WTC11 (cell line): ENCODE data around the gene MAP1B. TPM values are rescaled to one million over a fixed set of nuclear protein-coding genes. Genes with fewer than 3 reads are reported as not detected.

Experiments used
- ATAC-seq: fragments of 200-7000 bp; cut with Tn5 transposase; 2 replicates; pipeline ENCODE4 v1.10.0; 2021; ENCODE audit warnings: mild to moderate bottlenecking, moderate library complexity
- CTCF ChIA-PET: fragments of 300-600 bp; sonication (Branson Sonifier 250); formaldehyde crosslinking; loops from one replicate; lab custom pipeline; 2021; ENCODE audit warnings: antibody characterized with exemption; lab: Charles Lee
- POLR2A ChIA-PET: fragments of 350-600 bp; sonication (Branson Sonifier 250); formaldehyde crosslinking; loops from one replicate; lab custom pipeline; 2021; ENCODE audit warnings: antibody characterized with exemption; lab: Charles Lee
- DNase-seq: peaks from one replicate; pipeline ENCODE4 v3.0.0; 2021; ENCODE audit warnings: low spot score
- H3K27ac Mint-ChIP-seq: 2 replicates; pipeline ENCODE4 v1.8.0; 2021; ENCODE audit warnings: mixed read lengths
- H3K27me3 Mint-ChIP-seq: 2 replicates; pipeline ENCODE4 v1.8.0; 2021; ENCODE audit warnings: low read depth, mild to moderate bottlenecking, moderate library complexity, mixed read lengths
- H3K36me3 Mint-ChIP-seq: 2 replicates; pipeline ENCODE4 v1.8.0; 2021; ENCODE audit warnings: mixed read lengths
- H3K4me1 Mint-ChIP-seq: 2 replicates; pipeline ENCODE4 v1.8.0; 2022; ENCODE audit warnings: mixed read lengths
- H3K4me3 Mint-ChIP-seq: 2 replicates; pipeline ENCODE4 v1.8.0; 2021; ENCODE audit warnings: mild to moderate bottlenecking, moderate library complexity, mixed read lengths
- H3K9me3 Mint-ChIP-seq: 2 replicates; pipeline ENCODE4 v1.8.0; 2021; ENCODE audit warnings: mixed read lengths
- ATF1 ChIP-seq: sonication (generic); formaldehyde crosslinking; IDR thresholded peaks from 2 replicates; pipeline ENCODE4 v1.8.1; 2023; ENCODE audit warnings: mild to moderate bottlenecking, moderate library complexity, missing genetic modification reagents
- ETV6 ChIP-seq: sonication (generic); formaldehyde crosslinking; IDR thresholded peaks from 2 replicates; pipeline ENCODE4 v1.8.1; 2022; ENCODE audit warnings: mild to moderate bottlenecking, missing genetic modification reagents
- GABPB1 ChIP-seq: sonication (generic); formaldehyde crosslinking; IDR thresholded peaks from 2 replicates; pipeline ENCODE4 v1.8.1; 2023; ENCODE audit warnings: mild to moderate bottlenecking, missing genetic modification reagents
- KAT7 ChIP-seq: sonication (generic); formaldehyde crosslinking; IDR thresholded peaks from 2 replicates; pipeline ENCODE4 v1.8.1; 2023; ENCODE audit warnings: missing genetic modification reagents, mild to moderate bottlenecking, borderline replicate concordance
- MXD4 ChIP-seq: fragments of 250-450 bp; sonication (Bioruptor Pico); IDR thresholded peaks from 2 replicates; pipeline ENCODE4 v1.8.0; 2021; ENCODE audit warnings: mild to moderate bottlenecking, moderate library complexity, borderline replicate concordance
- MYBL2 ChIP-seq: sonication (generic); formaldehyde crosslinking; IDR thresholded peaks from 2 replicates; pipeline ENCODE4 v1.8.1; 2023; ENCODE audit warnings: mild to moderate bottlenecking, moderate library complexity, missing genetic modification reagents
- NFYB ChIP-seq: sonication (generic); formaldehyde crosslinking; conservative IDR thresholded peaks from 2 replicates; pipeline ENCODE4 v1.8.0; 2022; ENCODE audit warnings: low read depth, missing genetic modification reagents
- TEAD4 ChIP-seq: sonication (generic); formaldehyde crosslinking; IDR thresholded peaks from 2 replicates; pipeline ENCODE4 v1.8.0; 2022; ENCODE audit warnings: mild to moderate bottlenecking, missing genetic modification reagents
- TP53 ChIP-seq: sonication (generic); formaldehyde crosslinking; IDR thresholded peaks from 2 replicates; pipeline ENCODE4 v1.8.1; 2023; ENCODE audit warnings: mild to moderate bottlenecking, missing genetic modification reagents
- ZBTB21 ChIP-seq: sonication (generic); formaldehyde crosslinking; IDR thresholded peaks from 2 replicates; pipeline ENCODE4 v1.8.1; 2023; ENCODE audit warnings: mild to moderate bottlenecking, missing genetic modification reagents, borderline replicate concordance
- ZNF121 ChIP-seq: sonication (generic); formaldehyde crosslinking; IDR thresholded peaks from 2 replicates; pipeline ENCODE4 v1.8.0; 2023; ENCODE audit warnings: missing genetic modification reagents
- ZNF317 ChIP-seq: sonication (generic); formaldehyde crosslinking; IDR thresholded peaks from 2 replicates; pipeline ENCODE4 v1.8.1; 2023; ENCODE audit warnings: low read depth, mild to moderate bottlenecking, moderate library complexity, missing genetic modification reagents, borderline replicate concordance
- total RNA-seq: library from RNA; stranded (reverse); gene quantifications from 3 replicates; pipeline ENCODE4 v1.2.3, GENCODE V29; 2021
- TF ChIP-seq, protein P1 (sequence below): sonication (generic); formaldehyde crosslinking; IDR thresholded peaks from 2 replicates; pipeline ENCODE4 v1.8.1; 2023; ENCODE audit warnings: mild to moderate bottlenecking, moderate library complexity, missing genetic modification reagents
- TF ChIP-seq, protein P2 (sequence below): sonication (generic); formaldehyde crosslinking; IDR thresholded peaks from 2 replicates; pipeline ENCODE4 v1.8.0; 2022; ENCODE audit warnings: mild to moderate bottlenecking, missing genetic modification reagents
- TF ChIP-seq, protein P3 (sequence below): fragments of 250-450 bp; sonication (Bioruptor Pico); conservative IDR thresholded peaks from 2 replicates; pipeline ENCODE4 v1.9.0; 2021; ENCODE audit warnings: mild to moderate bottlenecking
- TF ChIP-seq, protein P4 (sequence below): sonication (generic); formaldehyde crosslinking; IDR thresholded peaks from 2 replicates; pipeline ENCODE4 v1.8.1; 2022; ENCODE audit warnings: missing genetic modification reagents, borderline replicate concordance
- TF ChIP-seq, protein P5 (sequence below): sonication (generic); formaldehyde crosslinking; IDR thresholded peaks from 2 replicates; pipeline ENCODE4 v1.8.1; 2022; ENCODE audit warnings: mild to moderate bottlenecking, moderate library complexity, missing genetic modification reagents
- TF ChIP-seq, protein P6 (sequence below): sonication (generic); formaldehyde crosslinking; IDR thresholded peaks from 2 replicates; pipeline ENCODE4 v1.8.1; 2023; ENCODE audit warnings: mild to moderate bottlenecking, missing genetic modification reagents, borderline replicate concordance
- TF ChIP-seq, protein P7 (sequence below): sonication (generic); formaldehyde crosslinking; IDR thresholded peaks from 2 replicates; pipeline ENCODE4 v1.8.1; 2022; ENCODE audit warnings: low read depth, missing genetic modification reagents, borderline replicate concordance
- TF ChIP-seq, protein P8 (sequence below): fragments of 250-450 bp; sonication (Bioruptor Pico); IDR thresholded peaks from 2 replicates; pipeline ENCODE4 v2.1.2; 2022; ENCODE audit warnings: mild to moderate bottlenecking, moderate library complexity

Gene MAP1B
- total RNA-seq, 1 experiment from 2014 or later: 95.0 TPM

DNA sequence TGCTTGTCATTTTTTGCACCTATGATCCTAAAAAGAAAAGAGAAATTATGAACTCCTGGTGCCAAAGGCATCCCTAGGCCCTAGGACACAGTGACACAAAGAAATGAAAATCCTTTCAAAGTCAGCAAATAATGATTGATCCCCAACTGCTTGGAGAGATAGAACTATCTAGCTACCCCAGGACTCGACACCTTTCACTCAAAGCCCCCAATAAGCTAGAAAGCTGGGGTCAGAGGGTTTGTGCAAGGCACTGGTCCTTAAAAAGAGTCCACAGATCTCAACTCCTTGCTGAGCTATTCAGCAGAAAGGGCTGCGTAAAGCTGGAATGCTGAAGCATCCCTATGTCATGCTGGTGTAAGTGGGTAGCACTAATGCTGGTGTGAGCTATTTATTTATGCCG, 31.8 kb upstream of the MAP1B start:
- H3K4me3 Mint-ChIP-seq: no peak overlapping the region
- no peaks in the 10 kb centered on the region for H3K9me3 Mint-ChIP-seq
- ATAC-seq (no peak), DNase-seq (no peak)
- H3K27ac Mint-ChIP-seq: no peak overlapping the region
- CTCF ChIA-PET: interaction anchor here (1.2 kb wide), 1 partner anchor 10 kb away, joined by 4 read pairs; no protein-coding TSS in a partner anchor
- POLR2A ChIA-PET: no interaction called here
- H3K4me1 Mint-ChIP-seq: peaks cover 35% of the 10 kb centered on the region
- no peak for TF ChIP-seq TP53
- TF ChIP-seq MXD4 (CRISPR knock-in tag): no peak
- no peak for TF ChIP-seq ETV6 (CRISPR knock-in tag)
- TF ChIP-seq, protein P1, sequence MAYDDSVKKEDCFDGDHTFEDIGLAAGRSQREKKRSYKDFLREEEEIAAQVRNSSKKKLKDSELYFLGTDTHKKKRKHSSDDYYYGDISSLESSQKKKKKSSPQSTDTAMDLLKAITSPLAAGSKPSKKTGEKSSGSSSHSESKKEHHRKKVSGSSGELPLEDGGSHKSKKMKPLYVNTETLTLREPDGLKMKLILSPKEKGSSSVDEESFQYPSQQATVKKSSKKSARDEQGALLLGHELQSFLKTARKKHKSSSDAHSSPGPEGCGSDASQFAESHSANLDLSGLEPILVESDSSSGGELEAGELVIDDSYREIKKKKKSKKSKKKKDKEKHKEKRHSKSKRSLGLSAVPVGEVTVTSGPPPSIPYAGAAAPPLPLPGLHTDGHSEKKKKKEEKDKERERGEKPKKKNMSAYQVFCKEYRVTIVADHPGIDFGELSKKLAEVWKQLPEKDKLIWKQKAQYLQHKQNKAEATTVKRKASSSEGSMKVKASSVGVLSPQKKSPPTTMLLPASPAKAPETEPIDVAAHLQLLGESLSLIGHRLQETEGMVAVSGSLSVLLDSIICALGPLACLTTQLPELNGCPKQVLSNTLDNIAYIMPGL (CRISPR knock-in tag): no peak
- TF ChIP-seq, protein P2, sequence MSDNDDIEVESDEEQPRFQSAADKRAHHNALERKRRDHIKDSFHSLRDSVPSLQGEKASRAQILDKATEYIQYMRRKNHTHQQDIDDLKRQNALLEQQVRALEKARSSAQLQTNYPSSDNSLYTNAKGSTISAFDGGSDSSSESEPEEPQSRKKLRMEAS: no peak
- TF ChIP-seq ATF1 (CRISPR knock-in tag): no peak
- no peak for TF ChIP-seq KAT7
- TF ChIP-seq, protein P3, sequence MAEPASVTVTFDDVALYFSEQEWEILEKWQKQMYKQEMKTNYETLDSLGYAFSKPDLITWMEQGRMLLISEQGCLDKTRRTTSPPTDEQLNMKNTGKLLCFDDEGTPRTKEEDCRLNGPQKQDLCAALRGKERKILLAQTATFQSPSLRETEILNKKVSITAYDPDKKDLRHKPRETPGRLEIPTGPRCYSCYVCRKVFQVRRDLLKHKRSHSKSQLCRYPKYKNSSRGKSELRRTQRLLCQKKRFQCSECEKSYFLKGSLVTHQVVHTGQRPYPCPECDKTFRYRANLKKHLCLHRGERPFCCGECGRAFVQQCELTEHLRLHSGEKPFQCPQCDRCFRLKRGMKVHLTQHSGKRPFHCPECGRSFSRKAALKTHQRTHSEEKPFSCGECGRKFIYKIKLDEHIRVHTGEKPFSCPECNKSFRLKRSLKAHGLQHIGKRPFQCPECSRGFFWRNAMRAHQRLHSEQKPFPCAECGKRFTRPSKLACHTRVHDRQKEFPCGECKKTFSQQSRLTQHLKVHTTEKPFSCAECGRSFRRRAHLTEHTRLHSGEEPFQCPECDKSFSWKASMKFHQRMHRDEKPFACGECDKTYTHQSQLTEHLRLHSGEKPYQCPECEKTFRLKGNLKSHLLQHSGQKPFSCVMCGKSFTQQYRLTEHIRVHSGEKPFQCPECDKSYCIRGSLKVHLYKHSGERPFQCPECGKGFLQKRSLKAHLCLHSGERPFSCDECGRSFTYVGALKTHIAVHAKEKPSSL (CRISPR knock-in tag): no peak
- TF ChIP-seq, protein P4, sequence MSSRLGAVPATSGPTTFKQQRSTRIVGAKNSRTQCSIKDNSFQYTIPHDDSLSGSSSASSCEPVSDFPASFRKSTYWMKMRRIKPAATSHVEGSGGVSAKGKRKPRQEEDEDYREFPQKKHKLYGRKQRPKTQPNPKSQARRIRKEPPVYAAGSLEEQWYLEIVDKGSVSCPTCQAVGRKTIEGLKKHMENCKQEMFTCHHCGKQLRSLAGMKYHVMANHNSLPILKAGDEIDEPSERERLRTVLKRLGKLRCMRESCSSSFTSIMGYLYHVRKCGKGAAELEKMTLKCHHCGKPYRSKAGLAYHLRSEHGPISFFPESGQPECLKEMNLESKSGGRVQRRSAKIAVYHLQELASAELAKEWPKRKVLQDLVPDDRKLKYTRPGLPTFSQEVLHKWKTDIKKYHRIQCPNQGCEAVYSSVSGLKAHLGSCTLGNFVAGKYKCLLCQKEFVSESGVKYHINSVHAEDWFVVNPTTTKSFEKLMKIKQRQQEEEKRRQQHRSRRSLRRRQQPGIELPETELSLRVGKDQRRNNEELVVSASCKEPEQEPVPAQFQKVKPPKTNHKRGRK (CRISPR knock-in tag): no peak
- TF ChIP-seq, protein P5, sequence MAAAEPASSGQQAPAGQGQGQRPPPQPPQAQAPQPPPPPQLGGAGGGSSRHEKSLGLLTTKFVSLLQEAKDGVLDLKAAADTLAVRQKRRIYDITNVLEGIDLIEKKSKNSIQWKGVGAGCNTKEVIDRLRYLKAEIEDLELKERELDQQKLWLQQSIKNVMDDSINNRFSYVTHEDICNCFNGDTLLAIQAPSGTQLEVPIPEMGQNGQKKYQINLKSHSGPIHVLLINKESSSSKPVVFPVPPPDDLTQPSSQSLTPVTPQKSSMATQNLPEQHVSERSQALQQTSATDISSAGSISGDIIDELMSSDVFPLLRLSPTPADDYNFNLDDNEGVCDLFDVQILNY (CRISPR knock-in tag): no peak
- TF ChIP-seq ZNF121 (CRISPR knock-in tag): no peak
- no peak for TF ChIP-seq ZNF317
- no peak for TF ChIP-seq TEAD4
- TF ChIP-seq MYBL2 (CRISPR knock-in tag): no peak
- H3K27me3 Mint-ChIP-seq: no peaks in the 10 kb centered on the region
- H3K36me3 Mint-ChIP-seq: no peaks in the 10 kb centered on the region

DNA sequence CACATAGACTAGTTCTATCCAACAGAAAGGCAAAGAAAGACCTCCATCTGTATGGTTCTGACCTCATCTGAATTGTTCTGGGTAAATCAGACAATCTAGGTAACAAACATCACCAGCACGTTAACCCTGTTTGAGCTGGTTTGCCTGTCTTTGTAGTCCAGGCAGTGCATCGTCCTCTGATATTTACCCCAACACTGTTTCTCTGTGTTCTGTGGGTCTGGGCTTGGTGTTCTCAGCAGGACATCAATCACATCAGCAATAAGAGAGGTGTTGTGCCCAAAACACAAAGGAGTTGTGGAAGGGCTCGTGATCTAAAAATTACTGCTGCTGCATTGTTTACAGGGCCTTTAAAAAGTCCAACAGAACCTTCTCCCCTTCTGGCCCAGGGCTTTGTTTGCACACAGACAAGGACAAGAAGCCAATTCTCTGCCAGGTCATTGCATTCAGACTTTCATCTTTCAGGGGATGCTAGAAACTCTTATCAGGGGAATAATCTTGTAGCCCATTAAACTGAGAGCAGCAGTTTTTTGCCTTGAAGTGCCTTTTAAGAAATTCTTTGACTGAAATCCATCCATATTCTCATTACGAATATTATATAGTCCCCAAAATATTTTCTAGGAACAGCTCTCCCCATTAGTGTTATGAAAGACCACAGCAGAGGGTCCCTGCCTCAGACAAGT, 30.5 kb upstream of the MAP1B start:
- Mint-ChIP-seq H3K4me3 (no peak overlapping the region), H3K9me3 (no peaks in the 10 kb centered on the region), H3K27ac (no peak overlapping the region), H3K27me3 (no peaks in the 10 kb centered on the region), H3K36me3 (no peaks in the 10 kb centered on the region), H3K4me1 (peaks cover 28% of the 10 kb centered on the region)
- ChIA-PET CTCF (no interaction called here), POLR2A (no interaction called here)
- DNase-seq: no peak
- ATAC-seq: no peak
- TF ChIP-seq, protein P6, sequence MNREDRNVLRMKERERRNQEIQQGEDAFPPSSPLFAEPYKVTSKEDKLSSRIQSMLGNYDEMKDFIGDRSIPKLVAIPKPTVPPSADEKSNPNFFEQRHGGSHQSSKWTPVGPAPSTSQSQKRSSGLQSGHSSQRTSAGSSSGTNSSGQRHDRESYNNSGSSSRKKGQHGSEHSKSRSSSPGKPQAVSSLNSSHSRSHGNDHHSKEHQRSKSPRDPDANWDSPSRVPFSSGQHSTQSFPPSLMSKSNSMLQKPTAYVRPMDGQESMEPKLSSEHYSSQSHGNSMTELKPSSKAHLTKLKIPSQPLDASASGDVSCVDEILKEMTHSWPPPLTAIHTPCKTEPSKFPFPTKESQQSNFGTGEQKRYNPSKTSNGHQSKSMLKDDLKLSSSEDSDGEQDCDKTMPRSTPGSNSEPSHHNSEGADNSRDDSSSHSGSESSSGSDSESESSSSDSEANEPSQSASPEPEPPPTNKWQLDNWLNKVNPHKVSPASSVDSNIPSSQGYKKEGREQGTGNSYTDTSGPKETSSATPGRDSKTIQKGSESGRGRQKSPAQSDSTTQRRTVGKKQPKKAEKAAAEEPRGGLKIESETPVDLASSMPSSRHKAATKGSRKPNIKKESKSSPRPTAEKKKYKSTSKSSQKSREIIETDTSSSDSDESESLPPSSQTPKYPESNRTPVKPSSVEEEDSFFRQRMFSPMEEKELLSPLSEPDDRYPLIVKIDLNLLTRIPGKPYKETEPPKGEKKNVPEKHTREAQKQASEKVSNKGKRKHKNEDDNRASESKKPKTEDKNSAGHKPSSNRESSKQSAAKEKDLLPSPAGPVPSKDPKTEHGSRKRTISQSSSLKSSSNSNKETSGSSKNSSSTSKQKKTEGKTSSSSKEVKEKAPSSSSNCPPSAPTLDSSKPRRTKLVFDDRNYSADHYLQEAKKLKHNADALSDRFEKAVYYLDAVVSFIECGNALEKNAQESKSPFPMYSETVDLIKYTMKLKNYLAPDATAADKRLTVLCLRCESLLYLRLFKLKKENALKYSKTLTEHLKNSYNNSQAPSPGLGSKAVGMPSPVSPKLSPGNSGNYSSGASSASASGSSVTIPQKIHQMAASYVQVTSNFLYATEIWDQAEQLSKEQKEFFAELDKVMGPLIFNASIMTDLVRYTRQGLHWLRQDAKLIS: no peak
- TF ChIP-seq, protein P7, sequence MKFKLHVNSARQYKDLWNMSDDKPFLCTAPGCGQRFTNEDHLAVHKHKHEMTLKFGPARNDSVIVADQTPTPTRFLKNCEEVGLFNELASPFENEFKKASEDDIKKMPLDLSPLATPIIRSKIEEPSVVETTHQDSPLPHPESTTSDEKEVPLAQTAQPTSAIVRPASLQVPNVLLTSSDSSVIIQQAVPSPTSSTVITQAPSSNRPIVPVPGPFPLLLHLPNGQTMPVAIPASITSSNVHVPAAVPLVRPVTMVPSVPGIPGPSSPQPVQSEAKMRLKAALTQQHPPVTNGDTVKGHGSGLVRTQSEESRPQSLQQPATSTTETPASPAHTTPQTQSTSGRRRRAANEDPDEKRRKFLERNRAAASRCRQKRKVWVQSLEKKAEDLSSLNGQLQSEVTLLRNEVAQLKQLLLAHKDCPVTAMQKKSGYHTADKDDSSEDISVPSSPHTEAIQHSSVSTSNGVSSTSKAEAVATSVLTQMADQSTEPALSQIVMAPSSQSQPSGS (CRISPR knock-in tag): no peak
- TF ChIP-seq GABPB1 (CRISPR knock-in tag) (no peak), NFYB (CRISPR knock-in tag) (no peak), ZBTB21 (CRISPR knock-in tag) (no peak)
- TF ChIP-seq, protein P8, sequence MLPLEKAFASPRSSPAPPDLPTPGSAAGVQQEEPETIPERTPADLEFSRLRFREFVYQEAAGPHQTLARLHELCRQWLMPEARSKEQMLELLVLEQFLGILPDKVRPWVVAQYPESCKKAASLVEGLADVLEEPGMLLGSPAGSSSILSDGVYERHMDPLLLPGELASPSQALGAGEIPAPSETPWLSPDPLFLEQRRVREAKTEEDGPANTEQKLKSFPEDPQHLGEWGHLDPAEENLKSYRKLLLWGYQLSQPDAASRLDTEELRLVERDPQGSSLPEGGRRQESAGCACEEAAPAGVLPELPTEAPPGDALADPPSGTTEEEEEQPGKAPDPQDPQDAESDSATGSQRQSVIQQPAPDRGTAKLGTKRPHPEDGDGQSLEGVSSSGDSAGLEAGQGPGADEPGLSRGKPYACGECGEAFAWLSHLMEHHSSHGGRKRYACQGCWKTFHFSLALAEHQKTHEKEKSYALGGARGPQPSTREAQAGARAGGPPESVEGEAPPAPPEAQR (CRISPR knock-in tag): no peak
